ENCODE measurements around the gene RABAC1. TPM values are rescaled to one million over a fixed set of nuclear protein-coding genes. Genes with fewer than 3 reads are reported as not detected.

Gene RABAC1
- total and polyA plus RNA-seq, 2 of the 8 experiments (the other 6 are each of a cell fraction or from before 2014, with no cell fraction given) = 124 to 439 TPM

DNA sequence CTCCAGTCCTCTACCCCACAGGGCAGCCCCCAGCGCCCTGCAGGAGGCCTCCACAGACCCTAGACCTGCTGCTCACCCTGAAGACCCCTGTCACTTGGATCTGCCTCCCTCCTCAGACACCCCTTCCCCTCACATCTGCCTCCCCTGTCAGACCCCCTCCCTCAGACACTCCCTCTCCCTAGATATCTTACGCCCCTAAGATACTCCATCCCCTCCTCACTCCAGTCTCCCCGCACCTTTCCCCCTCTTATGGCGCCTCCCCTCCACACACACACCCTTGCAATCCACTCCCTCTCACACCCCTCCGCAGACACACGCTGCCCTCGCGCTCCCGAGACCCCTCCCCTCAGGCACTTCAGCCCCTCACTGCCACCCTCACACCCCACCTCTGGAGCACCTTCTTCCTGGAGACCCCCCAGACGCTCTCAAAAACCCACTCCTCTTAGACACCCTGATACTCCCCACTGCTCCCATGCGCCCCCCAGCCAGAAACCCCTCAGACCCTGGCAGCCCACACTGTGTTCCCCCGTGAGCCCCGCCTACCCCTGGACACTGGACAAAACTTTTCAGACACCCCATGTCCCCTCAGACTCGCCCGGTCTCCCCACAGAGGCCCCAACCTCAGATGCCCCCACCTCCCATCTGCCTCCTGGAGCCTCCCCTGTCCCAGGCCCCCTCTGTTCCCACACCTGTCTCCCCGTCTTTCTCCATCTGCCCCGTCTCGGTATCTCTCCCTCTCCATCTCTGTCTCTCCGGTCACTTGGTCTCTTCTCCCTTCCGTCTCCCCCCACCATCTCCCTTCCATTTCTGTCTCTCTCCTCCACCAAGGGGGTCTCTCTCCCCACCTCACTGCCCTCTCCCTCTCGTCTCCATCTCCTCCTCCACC, 45.3 kb downstream of the RABAC1 start:
- 0 out of 2 replicates have a peak overlapping the region, but pooled peaks have one; percentile 53 for H2AK5ac ChIP-seq (ENCODE audit: low read depth, low read length)
- H3K9ac ChIP-seq (replicated peaks in 1 of 4; ENCODE audit: extremely low read depth in 1 of 4, low read depth in 3 of 4, low read length in 3 of 4) = no peak overlapping the region
- H3K4me1 ChIP-seq (replicated peaks in 1 of 4; ENCODE audit: control insufficient read depth in 3 of 4, insufficient read depth in 4 of 4, low read length in 3 of 4) = peaks cover 0 to 23% (median 5%) of the 10 kb centered on the region in 4 experiments; a peak in 5 of 7 replicates
- no peak overlapping the region for H4K91ac ChIP-seq (replicated peaks; ENCODE audit: insufficient read length, low read length)
- H4K5ac ChIP-seq (ENCODE audit: insufficient read length, low read depth, low read length) = no peak overlapping the region
- ChIA-PET POLR2A (ENCODE audit: partially characterized antibody) (interaction anchor here (2.9 kb wide), 1 partner anchor 13 kb away, joined by 20 read pairs; no protein-coding TSS in a partner anchor), CTCF (ENCODE audit: partially characterized antibody) (no interaction called here)
- no peak overlapping the region for H2BK120ac ChIP-seq (replicated peaks; ENCODE audit: low read depth, low read length)
- 0 out of 2 replicates have a peak overlapping the region, but pooled peaks have one; percentile 50 for H2BK12ac ChIP-seq (ENCODE audit: low read depth, low read length)
- no peak overlapping the region for H3K27ac ChIP-seq (ENCODE audit: low read depth, low read length)
- H2AFZ ChIP-seq (ENCODE audit: low read length) = no peak overlapping the region
- DNase-seq (ENCODE audit: low read depth in 1 of 2, low spot score in 2 of 2) = no peak
- H3K4me2 ChIP-seq (ENCODE audit: insufficient read depth in 1 of 2, low read depth in 2 of 2, low read length in 2 of 2) = peak overlapping the region; percentile 54 to 87
- no peaks in the 10 kb centered on the region for H3K36me3 ChIP-seq (ENCODE audit: control insufficient read depth in 2 of 4, insufficient read depth in 4 of 4, low read length in 3 of 4)
- H3K23me2 ChIP-seq (ENCODE audit: low read depth, low read length) = peaks cover 18% of the 10 kb centered on the region
- no peaks in the 10 kb centered on the region for H3K79me2 ChIP-seq (ENCODE audit: control insufficient read depth in 1 of 2, insufficient read depth in 2 of 2, low read length in 2 of 2)
- no peak overlapping the region for H3K14ac ChIP-seq (ENCODE audit: insufficient read length)
- no peak overlapping the region for H3K56ac ChIP-seq (replicated peaks; ENCODE audit: insufficient read length, low read depth, low read length)
- H3K4me3 ChIP-seq (ENCODE audit: extremely low read depth in 1 of 4, insufficient read depth in 2 of 4, low read depth in 3 of 4, low read length in 4 of 4) = peak overlapping the region in 1 of 4 experiments; percentile 52; a peak in 3 of 8 replicates
- FAIRE-seq = no peak
- peak overlapping the region; percentile 9; the same call in 1 of the 2 replicates for H2BK20ac ChIP-seq (ENCODE audit: low read length)
- H3K9me3 ChIP-seq (ENCODE audit: insufficient read depth in 2 of 2, low read depth in 1 of 2, low read length in 1 of 2) = no peaks in the 10 kb centered on the region
- no peak overlapping the region for H4K8ac ChIP-seq (ENCODE audit: extremely low read depth, insufficient read depth, low read length)
- peaks cover 2% of the 10 kb centered on the region for H3K79me1 ChIP-seq (ENCODE audit: low read depth, low read length)
- H3K18ac ChIP-seq (ENCODE audit: extremely low read depth, low read length) = no peak overlapping the region
- no peak overlapping the region for H3K4ac ChIP-seq (replicated peaks; ENCODE audit: insufficient read length, low read depth, low read length)
- WGBS, 2 experiments (ENCODE audit: extremely low coverage in 1 of 2, insufficient coverage in 1 of 2, insufficient read length in 1 of 2, insufficient replicate concordance in 2 of 2, low coverage in 1 of 2, low lambda C conversion rate in 2 of 2, missing lambda C conversion rate in 1 of 2) = 16% methylated on average over 17 of the region's 21 CpGs; no CpG with 5 or more reads in 1 of the 2 experiments
- H4K20me1 ChIP-seq (replicated peaks in 1 of 2; ENCODE audit: control insufficient read depth in 1 of 2, insufficient read depth in 2 of 2, low read length in 2 of 2) = peaks cover 9 to 43% of the 10 kb centered on the region in 2 experiments
- H2BK15ac ChIP-seq (ENCODE audit: low read length) = no peak overlapping the region
- peaks cover 57 to 94% (median 91%) of the 10 kb centered on the region in 4 experiments for H3K27me3 ChIP-seq (replicated peaks in 1 of 4; ENCODE audit: control insufficient read depth in 3 of 4, extremely low read depth in 1 of 4, insufficient read depth in 3 of 4, low read length in 3 of 4)
- no peak overlapping the region for H3K23ac ChIP-seq (ENCODE audit: insufficient read length)
- no peak overlapping the region for H2BK5ac ChIP-seq (ENCODE audit: low read depth, low read length)
- TF ChIP-seq RNF2 (IDR thresholded peaks at IDR 0.05; ENCODE audit: borderline replicate concordance, low read depth, low read length, missing control alignments, poor library complexity, severe bottlenecking) (peak; percentile 11), SP2 (IDR thresholded peaks at IDR 0.05; ENCODE audit: low read length) (no peak), POU5F1 (IDR thresholded peaks at IDR 0.05; ENCODE audit: low read depth, low read length) (no peak), SUZ12 (IDR thresholded peaks at IDR 0.05; ENCODE audit: low read length) (peak; percentile 45), BACH1 (IDR thresholded peaks at IDR 0.05; ENCODE audit: low read length) (no peak), CHD2 (IDR thresholded peaks at IDR 0.05; ENCODE audit: low read length) (no peak), EZH2 (IDR thresholded peaks at IDR 0.05; ENCODE audit: low read depth, low read length, severe bottlenecking) (peak; percentile 55), NRF1 (IDR thresholded peaks at IDR 0.05; ENCODE audit: low read depth, low read length) (no peak), KDM5A (IDR thresholded peaks at IDR 0.05; ENCODE audit: low read length) (no peak), RXRA (IDR thresholded peaks at IDR 0.05; ENCODE audit: insufficient read depth, low read depth, low read length) (no peak), TBP (IDR thresholded peaks at IDR 0.05; ENCODE audit: low read depth, low read length) (no peak)

Measured in H1 (cell line).